LNCAP (cell line): ENCODE data around the gene S100A4.

ENCODE experiments used
- TF ChIP-seq, protein P1 (sequence below): fragments of 450-650 bp; IDR thresholded peaks from 2 replicates; pipeline ENCODE4 v1.5.1; 2017; ENCODE audit warnings: mild to moderate bottlenecking

The S100A4 gene

GRCh38 chr1:153578936-153579335 lies 33.3 kb upstream of the S100A4 start:
- TF ChIP-seq, protein P1, sequence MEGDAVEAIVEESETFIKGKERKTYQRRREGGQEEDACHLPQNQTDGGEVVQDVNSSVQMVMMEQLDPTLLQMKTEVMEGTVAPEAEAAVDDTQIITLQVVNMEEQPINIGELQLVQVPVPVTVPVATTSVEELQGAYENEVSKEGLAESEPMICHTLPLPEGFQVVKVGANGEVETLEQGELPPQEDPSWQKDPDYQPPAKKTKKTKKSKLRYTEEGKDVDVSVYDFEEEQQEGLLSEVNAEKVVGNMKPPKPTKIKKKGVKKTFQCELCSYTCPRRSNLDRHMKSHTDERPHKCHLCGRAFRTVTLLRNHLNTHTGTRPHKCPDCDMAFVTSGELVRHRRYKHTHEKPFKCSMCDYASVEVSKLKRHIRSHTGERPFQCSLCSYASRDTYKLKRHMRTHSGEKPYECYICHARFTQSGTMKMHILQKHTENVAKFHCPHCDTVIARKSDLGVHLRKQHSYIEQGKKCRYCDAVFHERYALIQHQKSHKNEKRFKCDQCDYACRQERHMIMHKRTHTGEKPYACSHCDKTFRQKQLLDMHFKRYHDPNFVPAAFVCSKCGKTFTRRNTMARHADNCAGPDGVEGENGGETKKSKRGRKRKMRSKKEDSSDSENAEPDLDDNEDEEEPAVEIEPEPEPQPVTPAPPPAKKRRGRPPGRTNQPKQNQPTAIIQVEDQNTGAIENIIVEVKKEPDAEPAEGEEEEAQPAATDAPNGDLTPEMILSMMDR = no peak

GRCh38 chr1:153578490-153578889 lies 32.9 kb upstream of the S100A4 start:
- TF ChIP-seq, protein P1 = no peak

GRCh38 chr1:153577624-153578051 lies 32.0 kb upstream of the S100A4 start:
- TF ChIP-seq, protein P1 = no peak

DNA sequence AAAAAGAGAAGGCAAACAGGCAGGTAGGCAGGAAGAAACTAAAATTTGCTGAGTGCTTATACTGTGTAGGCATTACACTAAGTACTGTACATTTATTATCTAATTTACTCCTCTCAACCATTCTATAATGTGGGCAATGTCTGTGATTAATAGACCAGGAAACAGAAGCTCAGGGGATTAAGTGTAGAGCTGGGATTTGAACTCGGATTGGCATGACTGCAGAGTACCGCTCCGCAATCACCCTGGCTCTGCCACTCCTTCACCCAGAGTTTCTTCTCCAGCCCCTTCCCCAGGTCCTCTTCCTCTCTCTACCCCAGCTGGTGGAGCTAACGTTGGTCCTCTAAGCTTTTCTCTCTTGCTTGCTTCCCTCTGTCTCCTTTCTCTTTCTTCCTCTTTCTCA lies 31.5 kb upstream of the S100A4 start:
- TF ChIP-seq, protein P1 = no peak

DNA sequence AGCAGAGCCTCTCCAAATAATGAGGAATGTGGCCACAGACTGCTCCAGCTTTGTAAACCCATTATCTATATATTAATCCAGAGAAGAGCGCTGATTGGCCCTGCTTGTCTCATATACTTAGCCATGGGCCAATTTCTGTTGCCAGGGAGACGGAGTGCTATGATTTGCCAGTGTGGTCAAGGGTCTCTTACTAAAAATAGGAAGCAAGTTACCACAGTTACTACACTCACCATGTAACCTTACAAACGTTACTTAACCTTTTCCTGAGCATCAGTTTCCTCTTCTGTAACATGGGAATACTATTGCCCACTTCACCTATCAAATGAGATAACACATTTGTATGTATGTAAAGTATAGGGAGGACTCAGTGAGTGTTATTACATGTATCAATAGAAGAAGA lies 27.7 kb upstream of the S100A4 start:
- TF ChIP-seq, protein P1 = no peak

GRCh38 chr1:153572569-153573015 lies 27.0 kb upstream of the S100A4 start:
- TF ChIP-seq, protein P1 = peak; percentile 77

- TF ChIP-seq, protein P1 = no peak
These were observed 26.1 kb upstream of the S100A4 start for GRCh38 chr1:153571706-153572105.

GRCh38 chr1:153570874-153571273 lies 25.3 kb upstream of the S100A4 start:
- TF ChIP-seq, protein P1 = no peak
